ENCODE data around the gene SORT1. TPM values are rescaled to one million over a fixed set of nuclear protein-coding genes. Genes with fewer than 3 reads are reported as not detected.

The SORT1 gene
- total and polyA plus RNA-seq, 8 donors = 4.6 to 481 (median 36.6) TPM

- peaks cover 0 to 46% (median 23%) of the 10 kb centered on the region in 4 donors for H3K4me1 ChIP-seq
- no peaks in the 10 kb centered on the region for H3K9me3 ChIP-seq
- peaks cover 0 to 4% (median 0%) of the 10 kb centered on the region in 4 donors for H3K36me3 ChIP-seq
- WGBS, 5 donors = 57 to 67% (median 63%) methylated on average over 5 of the region's 5 CpGs
- no peaks in the 10 kb centered on the region for H3K27me3 ChIP-seq
- intact Hi-C loops (cut with DNase I; ENCODE audit: low total_unique reads) = no loop called here
- TF ChIP-seq POLR2AphosphoS5 (IDR thresholded peaks at IDR 0.05) = no peak
- TF ChIP-seq CTCF (IDR thresholded peaks at IDR 0.05) = no peak
- TF ChIP-seq EP300 (IDR thresholded peaks at IDR 0.05) = no peak
- no peak for TF ChIP-seq POLR2A (IDR thresholded peaks at IDR 0.05)
- peak overlapping the region in 1 of 5 donors; percentile 40 for H3K27ac ChIP-seq
- no peak for DNase-seq
- no peak overlapping the region for H3K4me3 ChIP-seq
Measured at GRCh38 chr1:109373126-109373525, 24.6 kb downstream of the SORT1 start.

DNA sequence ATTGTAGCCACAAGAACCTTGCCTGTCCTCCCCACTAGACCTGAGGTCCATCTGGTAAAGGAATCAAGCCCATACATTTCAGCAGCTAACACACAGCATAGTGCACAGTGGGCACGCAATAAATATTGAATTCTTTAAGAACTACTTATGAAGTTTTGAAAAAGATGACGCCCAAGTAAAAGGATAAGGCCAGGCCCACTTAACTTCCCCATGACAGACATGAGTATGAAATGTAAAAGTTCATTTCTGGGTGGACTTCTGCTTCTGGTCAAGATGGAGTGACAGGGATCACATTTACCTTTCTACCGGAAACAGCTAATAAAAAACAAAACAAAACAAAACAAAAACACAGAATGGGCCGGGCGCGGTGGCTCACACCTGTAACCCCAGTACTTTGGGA, 25.4 kb downstream of the SORT1 start:
- DNase-seq = no peak
- peaks cover under 1 to 10% (median 5%) of the 10 kb centered on the region in 4 donors for H3K36me3 ChIP-seq
- H3K27ac ChIP-seq = peak overlapping the region in 4 of 5 donors; percentile 75 to 86 (median 83)
- 94 to 97% (median 95%) methylated on average over 6 of the region's 6 CpGs for WGBS, 5 donors
- H3K4me3 ChIP-seq = no peak overlapping the region
- no peaks in the 10 kb centered on the region for H3K27me3 ChIP-seq
- intact Hi-C loops (cut with DNase I; ENCODE audit: low total_unique reads) = no loop called here
- H3K4me1 ChIP-seq = peaks cover 0 to 46% (median 23%) of the 10 kb centered on the region in 4 donors
- no peak for TF ChIP-seq POLR2AphosphoS5 (IDR thresholded peaks at IDR 0.05)
- TF ChIP-seq CTCF (IDR thresholded peaks at IDR 0.05) = no peak
- TF ChIP-seq EP300 (IDR thresholded peaks at IDR 0.05) = no peak
- TF ChIP-seq POLR2A (IDR thresholded peaks at IDR 0.05) = no peak
- H3K9me3 ChIP-seq = no peaks in the 10 kb centered on the region

DNA sequence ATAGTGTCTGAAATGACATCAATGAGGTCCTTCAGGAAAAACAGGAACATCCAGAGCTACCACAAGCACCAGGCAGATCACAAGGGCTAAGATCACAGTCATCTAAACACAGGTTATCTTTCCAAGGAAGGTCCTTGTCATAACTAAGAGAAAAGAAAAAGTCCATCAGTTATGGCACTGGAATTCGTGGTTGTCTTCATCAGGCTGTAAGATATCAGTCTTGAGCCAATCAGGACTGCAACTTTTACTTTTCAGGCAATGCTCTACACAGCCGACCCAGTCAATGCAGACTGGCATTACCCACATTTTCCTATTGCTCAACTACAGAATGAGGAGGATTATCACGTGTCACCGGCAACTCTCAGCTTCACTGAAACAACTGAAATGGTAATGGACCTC, 26.4 kb downstream of the SORT1 start:
- peak overlapping the region in 2 of 4 donors; percentile 4 to 14 for H3K4me3 ChIP-seq
- TF ChIP-seq POLR2AphosphoS5 (IDR thresholded peaks at IDR 0.05) = peak in 2 of 3 donors; percentile 58 to 66
- no peak for TF ChIP-seq EP300 (IDR thresholded peaks at IDR 0.05)
- peaks cover 10 to 20% (median 14%) of the 10 kb centered on the region in 4 donors for H3K36me3 ChIP-seq
- intact Hi-C loops (cut with DNase I; ENCODE audit: low total_unique reads) = no loop called here
- H3K27ac ChIP-seq = peak overlapping the region in 4 of 5 donors; percentile 75 to 86 (median 83)
- H3K4me1 ChIP-seq = peaks cover 0 to 46% (median 23%) of the 10 kb centered on the region in 4 donors
- DNase-seq = no peak
- 43 to 60% (median 52%) methylated on average over 4 of the region's 4 CpGs for WGBS, 5 donors
- H3K9me3 ChIP-seq = no peaks in the 10 kb centered on the region
- H3K27me3 ChIP-seq = no peaks in the 10 kb centered on the region

GRCh38 chr1:109370712-109371340, 26.9 kb downstream of the SORT1 start:
- Histone ChIP-seq H3K4me3 (peak overlapping the region in 2 of 4 donors; percentile 4 to 14), H3K27me3 (no peaks in the 10 kb centered on the region), H3K27ac (peak overlapping the region; percentile 17 to 86 (median 83)), H3K9me3 (no peaks in the 10 kb centered on the region), H3K36me3 (peaks cover 10 to 25% (median 18%) of the 10 kb centered on the region in 4 donors), H3K4me1 (peaks cover 0 to 45% (median 23%) of the 10 kb centered on the region in 4 donors)
- TF ChIP-seq POLR2AphosphoS5 (IDR thresholded peaks at IDR 0.05) (peak in 2 of 3 donors; percentile 19 to 38), CTCF (IDR thresholded peaks at IDR 0.05) (no peak), EP300 (IDR thresholded peaks at IDR 0.05) (peak; percentile 11)
- 15 to 39% (median 20%) methylated on average over 7 of the region's 7 CpGs for WGBS, 5 donors
- intact Hi-C loops (cut with DNase I; ENCODE audit: low total_unique reads) = no loop called here
- no peak for DNase-seq
